COR-L47 (cell line): Measurements from ENCODE around the gene STAT3.
"Not testable (repeated sequence)": the region's sequence is repeated elsewhere in the genome, so short reads cannot be mapped to it uniquely, and the experiment has no call there.

ENCODE experiments used
- DNase-seq: peaks from one replicate; lab custom pipeline; 2025; lab: John Stamatoyannopoulos, UW

The STAT3 gene

DNA sequence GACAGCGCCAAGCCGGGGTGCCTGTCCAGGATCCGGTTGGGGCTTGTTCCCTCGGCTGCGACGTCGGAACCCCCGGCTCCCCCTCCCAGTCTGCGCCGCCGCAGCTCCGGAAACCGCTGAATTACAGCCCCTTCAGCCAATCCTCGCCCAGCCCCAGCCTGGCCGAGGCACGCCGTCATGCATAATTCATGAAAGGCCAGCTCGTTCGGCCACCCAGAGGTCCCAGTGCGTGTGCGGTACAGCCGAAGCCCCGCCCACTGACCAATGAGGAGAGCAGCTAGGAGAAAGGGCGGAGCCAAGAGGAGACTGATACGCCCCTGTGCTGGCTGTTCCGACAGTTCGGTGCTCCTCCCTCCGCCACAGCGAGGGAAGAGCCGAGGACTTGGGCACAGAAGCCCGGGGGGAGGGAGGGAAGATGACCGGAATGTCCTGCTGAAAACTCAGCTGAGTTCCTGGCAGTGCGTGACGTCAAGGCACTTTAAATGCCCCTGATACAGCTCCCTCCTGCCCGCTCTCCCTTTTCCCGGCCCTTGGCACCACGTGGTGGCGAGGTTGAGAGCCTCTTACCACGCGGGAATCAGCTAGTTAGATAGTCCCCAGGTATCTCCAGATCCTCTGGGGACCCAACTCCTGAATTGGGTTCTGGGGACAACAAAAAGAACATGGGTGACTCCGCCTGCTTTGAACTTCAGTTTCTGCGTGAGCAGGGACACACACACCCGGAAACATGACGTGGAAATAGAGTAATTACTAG is at the start of gene STAT3:
TSS of gene STAT3 (minus strand) at position 62 of the 754 bp plus-strand sequence. CDS start 39,926 bp downstream, outside the sequence.
- peak; percentile 99 for DNase-seq

DNA sequence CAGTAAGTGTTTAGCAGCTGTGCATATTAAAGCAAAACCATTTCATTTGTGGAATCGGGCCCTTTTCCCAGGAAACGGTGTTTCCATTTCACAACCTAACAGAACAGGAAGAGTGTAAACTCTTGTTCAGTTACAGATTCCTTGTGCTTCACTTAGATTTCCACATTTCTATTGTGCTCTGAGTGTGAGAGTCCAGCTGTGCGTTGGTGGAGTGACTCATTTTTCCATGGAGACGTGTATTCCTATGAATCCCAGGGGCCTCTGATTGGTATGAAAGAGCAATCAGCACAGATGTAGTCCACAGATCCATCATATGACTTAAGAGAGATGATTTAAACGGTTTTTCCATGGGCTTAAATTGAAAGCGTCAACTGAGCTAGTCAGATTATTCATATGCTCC is 48.1 kb upstream of the STAT3 start:
- DNase-seq, result no peak

DNA sequence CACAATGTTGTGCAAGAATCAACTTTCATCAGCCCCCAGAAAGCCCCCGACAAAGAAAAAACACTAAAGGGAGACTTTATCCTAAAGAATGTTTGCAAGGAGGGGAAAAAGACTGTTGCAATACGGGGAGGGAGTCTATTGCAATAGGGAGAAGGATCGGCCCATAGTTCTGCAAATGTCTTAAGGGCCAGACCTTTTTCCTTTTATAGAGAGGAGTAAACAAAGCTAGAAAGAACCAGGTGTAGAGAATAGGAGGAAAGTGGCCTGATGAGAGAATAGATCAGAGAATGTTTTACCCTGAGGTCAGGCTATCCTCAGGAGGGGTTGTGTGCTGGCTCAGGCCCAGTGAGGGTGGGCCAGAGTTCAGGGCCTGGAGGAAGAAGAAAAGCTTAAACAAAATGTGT is 43.5 kb upstream of the STAT3 start:
- DNase-seq, result no peak

DNA sequence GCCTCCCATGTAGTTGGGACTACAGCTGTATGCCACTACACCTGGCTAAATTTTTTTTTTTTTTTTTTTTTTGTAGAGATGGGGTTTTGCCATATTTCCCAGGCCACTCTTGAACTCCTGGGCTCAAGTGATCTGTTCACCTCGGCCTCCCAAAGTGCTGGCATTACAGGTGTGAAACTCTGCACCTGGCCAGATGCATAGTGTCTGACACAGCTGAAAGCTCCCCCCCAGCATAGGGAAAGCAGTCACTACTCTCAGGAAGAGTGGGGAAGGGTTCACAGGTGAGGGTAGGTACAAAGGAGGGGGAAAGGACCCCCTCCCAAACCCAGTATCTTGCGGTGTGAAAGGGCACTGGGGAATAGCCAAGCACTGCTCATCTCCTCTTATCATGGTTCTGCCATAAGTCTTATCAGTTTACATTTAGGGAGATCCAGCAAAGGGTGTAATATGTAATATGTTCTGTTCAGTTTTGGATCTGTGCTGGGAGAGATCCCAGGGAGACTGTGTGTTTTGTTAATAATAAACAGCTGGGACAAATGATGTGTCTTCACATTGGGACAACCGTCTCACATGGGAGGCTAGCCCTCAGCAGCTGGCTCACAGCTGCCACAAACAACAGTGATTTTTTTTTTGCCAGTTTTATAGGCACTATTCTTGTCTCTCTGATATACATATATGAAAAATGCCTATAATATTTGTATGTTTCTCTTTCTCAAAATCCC is 41.6 kb upstream of the STAT3 start:
- no peak for DNase-seq

DNA sequence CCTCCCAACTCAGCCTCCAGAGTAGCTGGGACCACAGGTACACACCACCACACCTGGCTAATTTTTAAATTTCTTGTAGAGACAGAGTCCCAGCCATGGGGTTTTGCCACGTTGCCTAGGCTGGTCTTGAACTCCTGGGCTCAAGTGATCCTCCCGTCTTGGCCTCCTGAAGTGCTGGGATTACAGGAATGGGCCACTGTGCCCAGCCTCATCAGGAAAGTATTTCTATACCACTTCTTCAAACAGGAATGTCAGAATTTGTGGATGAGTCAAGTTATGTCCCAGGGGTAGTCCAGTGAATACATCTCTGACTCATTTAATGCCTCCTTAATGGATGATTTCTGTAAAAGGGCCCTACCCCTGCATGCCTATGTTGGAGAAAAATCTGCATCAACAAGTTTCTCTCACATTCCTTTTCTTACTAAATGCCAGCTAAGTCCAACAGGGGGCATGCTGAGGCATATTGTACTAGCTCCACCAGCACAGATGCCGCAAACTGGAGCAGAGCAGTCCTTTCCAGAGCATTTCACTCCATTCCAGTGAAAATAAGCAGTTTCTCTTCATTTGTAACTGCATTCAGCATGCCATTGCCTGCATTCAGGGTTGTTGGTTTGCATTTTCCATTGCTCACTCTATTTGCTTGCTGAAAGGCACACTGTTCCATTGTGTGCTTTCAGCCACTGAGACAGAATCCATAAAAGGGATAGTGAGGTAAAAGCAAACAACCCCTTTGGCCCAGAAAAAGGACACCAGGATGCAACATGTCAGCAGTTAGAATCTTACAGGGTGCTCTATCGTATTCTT is 40.1 kb upstream of the STAT3 start:
- no peak for DNase-seq

DNA sequence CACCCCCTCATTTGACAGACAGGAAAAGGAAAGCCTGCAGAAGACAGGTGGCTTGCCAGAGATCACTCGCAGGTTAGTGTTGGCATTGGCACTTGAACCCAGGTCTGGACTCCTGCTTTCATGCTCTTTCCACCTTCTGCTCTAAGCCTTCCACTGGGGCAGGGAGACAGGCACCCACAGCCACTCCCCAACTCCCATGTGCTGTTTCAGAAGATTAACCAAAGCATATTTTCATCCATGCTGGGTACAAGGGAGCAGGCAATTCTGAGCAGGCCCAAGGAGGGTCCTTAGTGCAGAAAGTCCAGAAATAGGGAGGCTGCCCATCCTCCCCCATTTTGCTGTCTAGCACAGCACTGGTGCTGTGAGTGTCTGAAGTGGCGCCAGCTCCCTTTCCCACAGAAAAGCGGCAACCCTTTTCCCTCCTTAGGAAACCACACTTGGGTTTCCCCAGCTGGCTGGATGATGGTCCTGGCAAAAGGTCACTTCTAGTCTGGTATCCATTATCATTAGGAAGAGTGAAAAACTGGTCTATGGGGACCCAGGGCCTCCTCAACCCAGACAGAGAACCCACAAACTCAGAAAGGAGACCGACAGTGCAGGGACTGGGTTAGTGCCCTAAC is 36.9 kb upstream of the STAT3 start:
- no peak for DNase-seq

DNA sequence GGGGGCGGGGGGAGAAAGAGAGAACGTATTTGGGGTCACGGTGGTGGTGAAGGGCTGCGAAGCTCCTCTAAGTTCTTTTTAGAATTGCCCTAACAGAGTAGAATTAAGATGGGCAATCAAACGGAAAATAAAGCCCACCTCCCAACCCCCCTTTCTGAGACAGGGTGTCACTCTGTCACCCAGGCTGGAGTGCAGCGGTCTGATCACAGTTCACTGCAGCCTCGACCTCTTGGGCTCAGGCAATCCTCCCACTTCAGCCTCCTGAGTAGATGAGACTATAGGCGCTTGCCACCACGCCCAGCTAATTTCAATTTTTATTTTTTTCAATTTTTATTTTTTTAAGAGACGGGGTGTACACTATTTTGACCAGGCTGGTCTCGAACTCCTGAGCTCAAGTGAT is 35.5 kb upstream of the STAT3 start:
- no peak for DNase-seq

DNA sequence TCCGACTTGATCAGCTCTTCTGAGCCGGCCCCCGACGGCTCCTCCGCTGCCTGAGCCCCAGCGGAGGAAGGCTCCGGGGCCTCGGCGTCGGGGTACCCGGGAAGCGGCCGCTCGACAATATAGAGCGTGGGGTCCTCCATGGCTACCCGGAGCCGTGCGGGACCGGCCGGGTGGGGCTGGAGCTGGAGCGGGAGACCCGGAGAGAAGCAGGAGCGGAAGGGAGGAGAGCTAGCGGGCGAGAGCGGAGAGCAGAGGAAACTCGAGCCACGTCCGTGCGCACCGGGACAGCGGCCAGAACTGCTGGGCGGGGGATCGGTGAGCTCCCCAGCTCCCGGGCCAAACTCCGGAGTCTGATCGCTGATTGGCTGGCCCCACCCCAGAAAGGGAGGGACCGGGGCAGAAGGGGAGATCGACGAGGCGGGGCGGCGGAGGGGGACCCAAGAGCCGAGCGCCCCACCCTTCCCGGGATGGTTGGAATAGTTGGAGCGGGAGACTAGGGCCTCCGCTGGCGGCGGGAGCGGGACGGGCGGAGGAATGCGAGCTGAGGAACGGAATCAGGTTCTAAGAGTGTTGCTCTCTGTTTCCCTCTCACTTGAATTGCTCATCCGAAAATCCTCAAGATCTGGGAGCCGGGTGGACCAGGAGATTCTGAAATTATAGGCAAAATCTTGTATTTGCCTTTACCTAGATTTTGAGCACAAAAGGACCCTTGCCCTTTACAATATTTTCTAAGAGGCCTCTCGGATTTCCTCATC is 34.9 kb upstream of the STAT3 start, which contains the start of gene CAVIN1:
TSS of gene CAVIN1 (minus strand) at position 299 of the 755 bp plus-strand sequence. CDS start at position 140, 159 bp downstream.
- no peak for DNase-seq

DNA sequence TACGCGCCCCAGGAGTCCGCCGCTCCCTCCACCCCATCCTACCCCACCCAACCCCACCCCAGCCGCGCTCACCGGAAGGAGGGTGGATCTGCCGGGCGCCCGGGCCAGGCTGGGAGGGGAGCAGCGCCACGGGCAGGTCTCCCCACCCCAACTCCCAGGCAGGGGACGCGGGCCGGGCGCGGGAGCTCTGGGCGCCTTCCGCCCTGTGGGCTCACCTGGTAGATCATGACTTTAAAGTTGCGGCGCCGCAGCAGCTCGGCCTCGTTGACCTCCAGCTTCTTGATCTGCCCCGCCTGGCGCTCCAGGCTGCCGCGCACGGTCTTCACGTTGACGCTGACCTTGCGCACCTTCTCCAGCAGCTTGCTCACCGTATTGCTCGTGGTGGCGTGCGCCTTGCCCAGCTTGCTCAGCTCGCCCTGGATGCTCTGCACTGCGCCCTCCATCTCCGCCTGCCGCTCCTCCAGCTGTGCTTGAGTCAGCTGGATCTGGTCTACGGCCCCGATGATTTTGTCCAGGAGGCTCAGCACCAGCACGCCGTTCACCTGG is 34.2 kb upstream of the STAT3 start:
- DNase-seq, result no peak

DNA sequence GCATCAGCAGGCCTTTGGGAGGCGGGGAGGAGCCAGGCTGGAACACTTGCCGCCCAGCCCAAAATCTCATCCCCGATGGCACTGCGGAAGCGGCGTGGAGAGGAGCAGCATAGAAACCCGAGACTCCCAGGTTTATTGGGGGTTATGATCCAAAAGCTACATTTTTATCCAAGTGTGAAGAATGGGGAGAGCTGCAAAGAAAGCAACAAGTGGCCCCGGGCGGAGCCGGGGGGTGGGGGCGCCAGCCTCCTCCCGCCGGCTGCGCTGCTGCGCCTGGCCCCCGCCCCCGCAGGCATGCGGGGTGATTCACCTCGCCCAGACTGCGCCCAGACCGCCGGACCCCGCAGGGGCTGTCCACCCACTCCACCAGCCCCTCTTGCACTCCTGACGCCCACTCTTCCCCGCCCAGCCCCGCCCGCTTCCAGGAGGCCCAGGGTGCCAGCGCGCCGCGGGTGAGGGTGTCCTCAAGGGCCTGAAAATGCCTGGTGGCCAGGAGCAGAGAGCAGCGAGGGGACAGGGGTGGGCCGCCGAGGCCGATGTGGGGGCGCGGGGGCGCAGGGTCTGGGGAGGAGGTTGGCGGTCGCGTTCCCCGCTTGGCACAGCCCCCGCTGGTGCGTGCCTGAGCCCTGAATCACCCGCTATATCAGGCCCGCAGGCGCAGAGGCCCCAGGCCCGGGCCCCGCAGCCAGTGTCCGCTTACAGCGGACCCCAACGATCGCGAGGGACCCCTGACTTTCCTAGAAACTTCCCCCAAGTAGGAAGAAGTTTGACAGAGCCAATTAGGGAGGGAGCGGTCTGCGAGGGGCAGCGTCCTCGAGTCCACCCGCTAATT is 33.5 kb upstream of the STAT3 start:
- no peak for DNase-seq

DNA sequence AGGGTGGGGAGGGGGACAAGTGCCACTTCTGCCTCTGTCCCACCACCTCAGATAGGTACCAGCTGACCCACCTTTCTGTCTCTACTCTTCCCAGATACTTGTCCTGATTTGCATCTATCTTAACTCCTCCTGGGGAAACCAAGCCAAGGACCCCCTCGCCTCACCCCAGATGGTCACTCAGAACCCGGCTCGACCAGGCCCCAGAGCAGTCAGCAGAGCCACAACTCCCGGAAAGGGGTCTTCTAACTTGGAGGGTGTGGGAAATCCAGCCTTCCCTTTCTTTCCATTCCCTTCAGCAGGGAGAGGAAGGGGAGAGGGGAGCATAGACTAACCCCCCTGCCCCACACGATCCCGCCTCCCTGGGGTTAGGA is 32.9 kb upstream of the STAT3 start:
- DNase-seq, result no peak

DNA sequence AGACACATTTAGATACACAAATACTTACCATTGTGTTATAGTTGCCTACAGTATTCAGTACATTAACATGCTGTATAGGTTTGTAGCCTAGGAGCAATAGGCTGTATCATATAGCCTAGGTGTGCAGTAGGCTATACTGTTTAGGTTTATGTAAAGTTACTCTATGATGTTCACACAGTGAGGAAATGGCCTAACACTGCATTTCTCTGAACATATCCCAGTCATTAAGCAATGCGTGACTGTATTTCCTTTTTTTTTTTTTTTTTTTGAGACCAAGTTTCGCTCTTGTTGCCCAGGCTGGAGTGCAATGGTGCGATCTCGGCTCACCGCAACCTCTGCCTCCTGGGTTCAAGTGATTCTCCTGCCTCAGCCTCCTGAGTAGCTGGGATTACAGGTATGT is 29.7 kb upstream of the STAT3 start:
- not testable (repeated sequence) for DNase-seq

DNA sequence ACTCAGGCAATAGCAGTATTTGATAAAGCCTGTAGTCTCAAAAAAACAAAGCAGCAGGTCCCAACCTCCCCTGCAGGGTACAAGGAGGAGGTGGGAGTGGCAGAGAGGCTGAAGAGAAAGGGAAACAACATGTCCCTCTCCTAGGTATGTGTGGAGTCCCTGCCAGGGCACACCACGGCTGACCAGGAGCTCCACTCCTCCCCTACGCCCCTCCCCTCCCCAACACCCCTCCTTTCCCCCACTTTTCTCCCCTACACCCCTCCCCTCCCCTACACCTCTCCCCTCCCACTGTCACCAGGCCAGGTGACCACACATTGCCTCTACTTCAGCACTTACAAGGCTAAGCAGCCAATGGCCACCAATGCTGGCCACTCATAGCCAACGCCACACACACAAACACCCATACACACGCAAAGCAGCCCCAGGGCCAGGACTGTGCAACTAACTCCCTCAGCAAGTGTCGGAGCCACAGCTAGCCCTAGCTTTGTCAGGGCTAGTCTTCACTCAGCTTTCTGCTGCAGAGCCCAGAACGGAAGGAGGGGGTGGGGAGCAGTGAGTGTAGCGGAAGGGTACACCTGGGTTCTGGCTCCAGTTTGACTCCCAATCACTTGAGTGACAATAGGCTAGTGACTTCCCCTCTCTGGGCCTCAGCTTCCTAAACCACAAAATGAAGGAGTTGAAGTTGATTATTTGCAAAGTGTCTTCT is 26.6 kb upstream of the STAT3 start:
- DNase-seq, result no peak

DNA sequence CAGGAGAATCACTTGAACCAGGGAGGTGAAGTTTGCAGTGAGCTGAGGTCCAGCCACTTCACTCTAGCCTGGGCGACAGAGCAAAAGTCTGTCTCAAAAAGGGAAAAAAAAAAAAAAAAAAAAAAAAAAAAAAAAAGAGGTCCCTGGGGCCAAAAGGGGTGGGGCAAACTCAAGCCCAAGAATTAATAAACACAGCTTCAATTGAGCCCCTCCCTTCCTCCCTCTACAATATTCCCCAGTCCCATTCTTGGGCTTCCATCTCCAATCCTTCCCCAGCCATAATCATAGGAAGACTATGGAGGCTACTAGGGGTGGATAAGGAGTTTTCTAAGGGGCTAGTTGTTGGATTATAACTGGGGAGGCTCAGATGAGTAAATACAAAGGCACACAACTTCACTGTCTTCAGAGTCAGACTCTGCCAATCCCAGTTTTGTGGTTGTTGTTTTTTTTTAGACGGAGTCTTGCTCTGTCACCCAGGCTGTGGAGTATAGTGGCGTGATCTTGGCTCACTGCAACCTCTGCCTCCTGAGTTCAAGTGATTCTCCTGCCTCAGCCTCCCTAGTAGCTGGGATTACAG is 25.3 kb upstream of the STAT3 start:
- no peak for DNase-seq

DNA sequence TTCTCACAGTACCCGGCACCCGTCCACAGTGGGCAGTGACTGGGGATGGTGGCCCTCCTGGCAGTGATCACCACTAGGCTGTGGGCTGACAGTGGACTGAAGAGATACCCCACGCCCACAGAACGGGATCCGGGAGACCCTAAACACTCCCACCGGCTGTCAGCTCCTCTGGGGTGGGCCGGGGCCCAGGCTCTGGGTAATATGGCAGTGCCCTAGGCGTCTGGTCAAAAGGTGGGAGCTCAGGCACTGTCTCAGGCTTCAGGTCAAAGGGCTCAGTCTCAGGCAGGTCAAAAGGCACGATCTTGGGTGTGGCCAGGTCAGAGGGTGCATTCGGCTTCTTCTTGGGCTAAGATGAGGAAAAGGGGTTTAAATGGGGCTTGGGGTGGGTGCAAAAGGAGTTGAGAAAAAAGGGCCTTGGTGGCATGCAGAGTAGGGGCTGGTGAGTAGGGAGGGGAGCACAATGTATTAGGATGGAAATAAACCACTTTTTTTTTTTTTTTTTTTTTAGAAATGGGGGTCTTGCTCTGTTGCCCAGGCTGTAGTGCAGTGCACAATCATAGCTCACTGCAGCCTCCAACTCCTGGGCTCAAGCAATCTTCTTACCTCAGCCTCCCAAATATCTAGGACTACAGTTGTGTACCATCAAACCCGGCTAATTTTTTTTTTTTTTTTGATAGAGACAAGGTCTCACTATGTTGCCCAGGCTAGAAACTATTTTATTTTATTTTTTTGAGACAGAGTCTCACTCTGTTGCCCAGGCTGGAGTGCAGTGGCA is 23.9 kb upstream of the STAT3 start:
- no peak for DNase-seq

DNA sequence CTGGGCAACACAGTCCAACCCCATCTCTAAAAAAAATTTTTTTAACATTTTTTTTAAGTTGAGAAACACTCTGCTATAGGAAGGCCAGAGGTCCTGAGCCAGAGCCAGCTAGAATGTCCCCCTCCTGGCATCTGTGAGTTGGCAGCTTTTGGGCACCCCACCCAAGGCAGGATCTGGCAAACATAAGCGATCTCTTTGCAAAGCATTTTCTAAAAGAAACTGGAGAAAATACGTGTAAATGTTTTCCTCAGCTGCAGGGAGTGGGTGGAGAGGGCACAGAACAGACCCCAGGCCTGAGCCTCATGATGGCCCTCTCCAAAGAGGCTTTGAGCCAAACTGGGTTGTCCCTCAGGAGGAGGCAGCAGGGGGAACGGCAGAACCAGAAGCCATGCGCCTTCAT is 23.1 kb upstream of the STAT3 start:
- DNase-seq, result no peak

DNA sequence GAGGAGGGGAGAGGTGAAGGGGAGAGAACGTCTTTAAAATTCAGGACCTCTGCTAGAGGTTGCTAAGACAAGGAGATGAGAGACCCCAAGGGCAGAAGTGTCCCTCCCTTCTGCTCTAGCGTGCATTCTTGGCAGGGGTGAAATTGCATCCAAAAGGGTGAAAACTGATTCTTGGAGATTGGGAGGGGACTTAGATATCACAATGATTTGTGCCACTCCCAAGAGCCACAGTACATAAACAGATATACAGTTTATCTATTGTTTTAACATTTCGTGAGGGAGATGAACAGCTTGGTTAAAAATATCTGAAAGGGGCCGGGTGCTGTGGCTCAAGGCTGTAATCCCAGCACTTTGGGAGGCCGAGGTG is 22.1 kb upstream of the STAT3 start:
- DNase-seq, result no peak

DNA sequence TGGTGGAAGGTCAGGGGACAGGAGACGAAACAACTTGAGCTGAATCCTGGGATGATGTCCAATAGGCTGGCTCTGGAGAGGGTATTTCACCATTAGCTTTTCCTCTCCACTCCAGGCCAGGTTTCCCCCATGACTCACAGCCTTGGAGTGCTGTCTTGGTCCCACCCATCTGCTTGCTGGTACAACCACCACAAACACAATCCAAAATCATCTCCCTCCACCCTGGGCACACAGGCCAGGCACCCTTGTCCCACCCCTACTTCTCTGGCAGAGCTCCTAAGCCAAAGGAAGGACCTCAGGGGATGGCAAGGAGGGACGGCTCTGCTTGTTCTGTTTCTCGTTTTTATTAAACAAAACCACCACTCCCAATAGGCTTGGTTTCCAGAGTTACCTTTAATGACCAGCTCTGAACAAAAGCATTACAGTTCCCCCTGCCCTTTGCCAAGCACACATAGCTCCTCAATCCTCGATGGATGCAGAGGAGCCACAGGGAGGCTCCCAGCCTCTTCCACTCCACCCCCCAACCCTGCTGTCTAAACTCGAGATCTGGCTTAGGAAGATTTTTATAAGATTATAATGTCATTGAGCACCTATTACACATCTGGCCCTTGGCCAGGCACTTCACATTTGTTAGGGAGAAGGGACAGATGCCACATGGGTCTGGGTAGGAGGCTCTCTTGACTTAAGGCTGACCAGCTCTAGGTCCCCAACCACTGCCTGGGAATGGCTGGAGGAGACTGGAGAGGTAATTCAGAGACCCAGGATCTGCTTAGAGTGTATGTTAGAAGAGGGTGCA is 21.5 kb upstream of the STAT3 start:
- DNase-seq, result no peak
